Hepatocyte (in vitro differentiated cells): ENCODE data around the gene ZNF107.
"Not testable (repeated sequence)": the region's sequence is repeated elsewhere in the genome, so short reads cannot be mapped to it uniquely, and the experiment has no call there.

Source experiments
- EZH2 ChIP-seq: fragments of 200-600 bp; sonication (generic); IDR thresholded peaks from 2 replicates; pipeline ENCODE4 v1.6.1; 2016; ENCODE audit warnings: antibody characterized with exemption, mild to moderate bottlenecking, borderline replicate concordance
- TF ChIP-seq, protein P1 (sequence below): fragments of 200-600 bp; sonication (generic); IDR thresholded peaks from 2 replicates; pipeline ENCODE4 v1.5.1; 2016; ENCODE audit warnings: antibody characterized with exemption, mild to moderate bottlenecking; ENCODE audit not compliant: poor library complexity

DNA sequence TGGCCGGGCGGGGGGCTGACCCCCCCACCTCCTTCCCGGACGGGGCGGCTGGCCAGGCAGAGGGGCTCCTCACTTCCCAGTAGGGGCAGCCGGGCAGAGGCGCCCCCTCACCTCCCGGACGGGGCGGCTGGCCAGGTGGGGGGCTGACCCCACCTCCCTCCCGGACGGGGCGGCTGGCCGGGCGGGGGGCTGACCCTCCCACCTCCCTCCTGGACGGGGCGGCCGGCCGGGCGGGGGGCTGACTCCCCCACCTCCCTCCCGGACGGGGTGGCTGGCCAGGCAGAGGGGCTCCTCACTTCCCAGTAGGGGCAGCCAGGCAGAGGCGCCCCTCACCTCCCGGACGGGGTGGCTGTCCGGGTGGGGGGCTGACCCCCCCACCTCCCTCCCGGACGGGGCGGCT, 72.5 kb downstream of the ZNF107 start:
- TF ChIP-seq, protein P1, sequence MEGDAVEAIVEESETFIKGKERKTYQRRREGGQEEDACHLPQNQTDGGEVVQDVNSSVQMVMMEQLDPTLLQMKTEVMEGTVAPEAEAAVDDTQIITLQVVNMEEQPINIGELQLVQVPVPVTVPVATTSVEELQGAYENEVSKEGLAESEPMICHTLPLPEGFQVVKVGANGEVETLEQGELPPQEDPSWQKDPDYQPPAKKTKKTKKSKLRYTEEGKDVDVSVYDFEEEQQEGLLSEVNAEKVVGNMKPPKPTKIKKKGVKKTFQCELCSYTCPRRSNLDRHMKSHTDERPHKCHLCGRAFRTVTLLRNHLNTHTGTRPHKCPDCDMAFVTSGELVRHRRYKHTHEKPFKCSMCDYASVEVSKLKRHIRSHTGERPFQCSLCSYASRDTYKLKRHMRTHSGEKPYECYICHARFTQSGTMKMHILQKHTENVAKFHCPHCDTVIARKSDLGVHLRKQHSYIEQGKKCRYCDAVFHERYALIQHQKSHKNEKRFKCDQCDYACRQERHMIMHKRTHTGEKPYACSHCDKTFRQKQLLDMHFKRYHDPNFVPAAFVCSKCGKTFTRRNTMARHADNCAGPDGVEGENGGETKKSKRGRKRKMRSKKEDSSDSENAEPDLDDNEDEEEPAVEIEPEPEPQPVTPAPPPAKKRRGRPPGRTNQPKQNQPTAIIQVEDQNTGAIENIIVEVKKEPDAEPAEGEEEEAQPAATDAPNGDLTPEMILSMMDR = not testable (repeated sequence)
- TF ChIP-seq EZH2 = not testable (repeated sequence)
